Activated T-helper 1 cell treated with anti-CD3 and anti-CD28 coated beads, Interleukin-12 subunit alpha, Interleukin-12 subunit beta, Interleukin-2, Interleukin-4 antibody, amounts not matched to agents 30 ng/mL and 10 ng/mL and 1 ng/mL, durations not matched to agents 14 hours and 24 hours and 36 hours (primary cell): Measurements from ENCODE around the gene PRM3. TPM values are rescaled to one million over a fixed set of nuclear protein-coding genes. Genes with fewer than 3 reads are reported as not detected.
A peak's percentile ranks its signal among the peaks of the same experiment; 100 is the strongest.

ENCODE experiments used
- DNase-seq: peaks from one replicate; pipeline ENCODE4 v3.0.0; 2021; ENCODE audit warnings: low spot score
- H3K27ac Mint-ChIP-seq: one replicate; pipeline ENCODE4 v1.8.0; 2021; ENCODE audit warnings: mild to moderate bottlenecking, mixed read lengths
- H3K27me3 Mint-ChIP-seq: one replicate; pipeline ENCODE4 v1.8.0; 2022; ENCODE audit warnings: mild to moderate bottlenecking, moderate library complexity, mixed read lengths; ENCODE audit not compliant: insufficient read depth
- H3K36me3 Mint-ChIP-seq: one replicate; pipeline ENCODE4 v1.8.0; 2021; ENCODE audit warnings: low read depth, mixed read lengths
- H3K4me1 Mint-ChIP-seq: one replicate; pipeline ENCODE4 v1.8.0; 2021; ENCODE audit warnings: low read depth, mixed read lengths
- H3K4me3 Mint-ChIP-seq: one replicate; pipeline ENCODE4 v1.8.0; 2021; ENCODE audit warnings: mild to moderate bottlenecking, moderate library complexity, mixed read lengths
- H3K9me3 Mint-ChIP-seq: one replicate; pipeline ENCODE4 v1.8.0; 2021; ENCODE audit warnings: mixed read lengths
- intact Hi-C: fragments of 100-400 bp; cut with micrococcal nuclease; formaldehyde crosslinking; loops from one replicate; pipeline ENCODE4 v1.15.1; 2024
- total RNA-seq: library from RNA; stranded (reverse); gene quantifications from 2 replicates; pipeline ENCODE4 v1.2.3, GENCODE V29; 2022

Gene PRM3
- total RNA-seq, 1 donor from 2014 or later = not detected

- H3K4me3 Mint-ChIP-seq = peak overlapping the region; percentile 34
- peaks cover 3% of the 10 kb centered on the region for H3K27me3 Mint-ChIP-seq
- intact Hi-C loops = loop anchor here (1.0 to 5.0 kb wide), 9 partner anchors 14 to 346 kb away; partner anchors contain the start of gene RMI2
- H3K4me1 Mint-ChIP-seq = peaks cover 61% of the 10 kb centered on the region
- no peaks in the 10 kb centered on the region for H3K9me3 Mint-ChIP-seq
- DNase-seq = peak; percentile 57
- no peaks in the 10 kb centered on the region for H3K36me3 Mint-ChIP-seq
- H3K27ac Mint-ChIP-seq = peak overlapping the region; percentile 83
Measured at GRCh38 chr16:11310997-11311561, 37.6 kb upstream of the PRM3 start.

- H3K4me1 Mint-ChIP-seq = peaks cover 59% of the 10 kb centered on the region
Measured at GRCh38 chr16:11310634-11310977, 37.2 kb upstream of the PRM3 start.

GRCh38 chr16:11309895-11310633, 36.6 kb upstream of the PRM3 start:
- Mint-ChIP-seq H3K27ac (no peak overlapping the region), H3K9me3 (no peaks in the 10 kb centered on the region), H3K36me3 (no peaks in the 10 kb centered on the region), H3K27me3 (peaks cover 3% of the 10 kb centered on the region), H3K4me1 (peaks cover 59% of the 10 kb centered on the region), H3K4me3 (no peak overlapping the region)
- DNase-seq = no peak
- intact Hi-C loops = loop anchor here (2.0 to 5.0 kb wide), 3 partner anchors 23 to 345 kb away; no protein-coding TSS in a partner anchor

More at GRCh38 chr16:11310634-11310977, 37.2 kb upstream of the PRM3 start:
- no peak for DNase-seq
- Mint-ChIP-seq H3K36me3 (no peaks in the 10 kb centered on the region), H3K27me3 (peaks cover 3% of the 10 kb centered on the region), H3K9me3 (no peaks in the 10 kb centered on the region), H3K27ac (no peak overlapping the region), H3K4me3 (peak overlapping the region; percentile 34)
- intact Hi-C loops = loop anchor here (2.0 to 5.0 kb wide), 3 partner anchors 24 to 346 kb away; no protein-coding TSS in a partner anchor

GRCh38 chr16:11308493-11309283, 35.3 kb upstream of the PRM3 start:
- H3K4me1 Mint-ChIP-seq = peaks cover 52% of the 10 kb centered on the region

GRCh38 chr16:11307639-11308492, 34.4 kb upstream of the PRM3 start:
- H3K36me3 Mint-ChIP-seq = no peaks in the 10 kb centered on the region
- intact Hi-C loops = no loop called here
- H3K27me3 Mint-ChIP-seq = peaks cover 4% of the 10 kb centered on the region
- H3K9me3 Mint-ChIP-seq = no peaks in the 10 kb centered on the region
- H3K4me1 Mint-ChIP-seq = peaks cover 43% of the 10 kb centered on the region
- no peak overlapping the region for H3K27ac Mint-ChIP-seq
- no peak overlapping the region for H3K4me3 Mint-ChIP-seq
- DNase-seq = no peak

More at GRCh38 chr16:11308493-11309283, 35.3 kb upstream of the PRM3 start:
- intact Hi-C loops = no loop called here
- Mint-ChIP-seq H3K9me3 (no peaks in the 10 kb centered on the region), H3K27me3 (peaks cover 3% of the 10 kb centered on the region), H3K36me3 (no peaks in the 10 kb centered on the region), H3K27ac (no peak overlapping the region), H3K4me3 (no peak overlapping the region)
- no peak for DNase-seq

- Mint-ChIP-seq H3K9me3 (no peaks in the 10 kb centered on the region), H3K27me3 (peaks cover 4% of the 10 kb centered on the region), H3K36me3 (no peaks in the 10 kb centered on the region), H3K4me3 (no peak overlapping the region), H3K4me1 (peaks cover 37% of the 10 kb centered on the region), H3K27ac (no peak overlapping the region)
- intact Hi-C loops = no loop called here
- DNase-seq = no peak
Measured at GRCh38 chr16:11306997-11307638, 33.7 kb upstream of the PRM3 start.

- Mint-ChIP-seq H3K27ac (no peak overlapping the region), H3K4me3 (no peak overlapping the region), H3K4me1 (peaks cover 29% of the 10 kb centered on the region), H3K27me3 (peaks cover 4% of the 10 kb centered on the region), H3K9me3 (no peaks in the 10 kb centered on the region), H3K36me3 (no peaks in the 10 kb centered on the region)
- intact Hi-C loops = no loop called here
- no peak for DNase-seq
Measured at GRCh38 chr16:11306381-11306780, 33.0 kb upstream of the PRM3 start.

- no peak overlapping the region for H3K4me3 Mint-ChIP-seq
- H3K27ac Mint-ChIP-seq = no peak overlapping the region
- H3K27me3 Mint-ChIP-seq = peaks cover 11% of the 10 kb centered on the region
- H3K36me3 Mint-ChIP-seq = no peaks in the 10 kb centered on the region
- intact Hi-C loops = no loop called here
- H3K9me3 Mint-ChIP-seq = no peaks in the 10 kb centered on the region
- DNase-seq = no peak
- H3K4me1 Mint-ChIP-seq = peaks cover 17% of the 10 kb centered on the region
Measured at GRCh38 chr16:11303405-11304138, 30.1 kb upstream of the PRM3 start.

GRCh38 chr16:11302977-11303376, 29.5 kb upstream of the PRM3 start:
- Mint-ChIP-seq H3K36me3 (no peaks in the 10 kb centered on the region), H3K4me3 (no peak overlapping the region), H3K4me1 (peaks cover 19% of the 10 kb centered on the region), H3K27me3 (peaks cover 9% of the 10 kb centered on the region), H3K27ac (no peak overlapping the region), H3K9me3 (no peaks in the 10 kb centered on the region)
- intact Hi-C loops = no loop called here
- no peak for DNase-seq

- Mint-ChIP-seq H3K9me3 (no peaks in the 10 kb centered on the region), H3K4me3 (no peak overlapping the region), H3K27ac (no peak overlapping the region), H3K27me3 (peaks cover 9% of the 10 kb centered on the region), H3K36me3 (no peaks in the 10 kb centered on the region), H3K4me1 (peaks cover 22% of the 10 kb centered on the region)
- DNase-seq = no peak
- intact Hi-C loops = no loop called here
Measured at GRCh38 chr16:11301645-11302501, 28.4 kb upstream of the PRM3 start.

GRCh38 chr16:11300560-11300892, 27.1 kb upstream of the PRM3 start:
- H3K27me3 Mint-ChIP-seq = peaks cover 13% of the 10 kb centered on the region
- no peaks in the 10 kb centered on the region for H3K9me3 Mint-ChIP-seq
- intact Hi-C loops = no loop called here
- DNase-seq = no peak
- no peak overlapping the region for H3K4me3 Mint-ChIP-seq
- H3K36me3 Mint-ChIP-seq = no peaks in the 10 kb centered on the region
- no peak overlapping the region for H3K27ac Mint-ChIP-seq
- H3K4me1 Mint-ChIP-seq = peaks cover 27% of the 10 kb centered on the region
